ENCODE results near the gene VSTM5.
"Not testable (repeated sequence)": the region's sequence is repeated elsewhere in the genome, so short reads cannot be mapped to it uniquely, and the experiment has no call there.

VSTM5 gene

GRCh38 chr11:93796441-93797231, 53.8 kb downstream of the VSTM5 start:
- DNase-seq (ENCODE audit: low read depth in 2 of 2) = no peak

- no peak for DNase-seq (ENCODE audit: low read depth in 2 of 2)
These were observed 58.9 kb downstream of the VSTM5 start for GRCh38 chr11:93791493-93791892.

DNA sequence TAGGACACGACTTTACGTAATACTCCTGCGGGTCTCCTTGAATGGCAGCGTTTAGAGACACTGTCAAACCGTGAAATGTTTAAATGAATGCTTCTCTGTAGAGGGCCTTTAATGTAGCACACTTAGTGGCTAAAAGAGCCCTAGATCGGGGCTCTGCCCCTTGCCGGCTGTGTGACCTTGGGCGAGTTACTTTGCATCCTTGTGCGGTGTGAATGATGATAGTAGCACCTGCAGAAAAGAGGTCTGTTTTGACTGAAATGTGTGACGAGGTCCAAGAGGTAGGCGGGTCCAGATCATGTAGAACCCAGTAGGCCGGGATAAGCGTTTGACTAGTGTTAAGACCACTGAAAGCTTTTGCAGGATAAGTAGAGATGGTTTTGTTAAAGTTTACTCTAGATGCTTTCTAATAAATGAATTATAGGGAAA, 65.5 kb downstream of the VSTM5 start:
- DNase-seq (ENCODE audit: low read depth in 2 of 2) = peak in 1 of 2 donors; percentile 7

DNA sequence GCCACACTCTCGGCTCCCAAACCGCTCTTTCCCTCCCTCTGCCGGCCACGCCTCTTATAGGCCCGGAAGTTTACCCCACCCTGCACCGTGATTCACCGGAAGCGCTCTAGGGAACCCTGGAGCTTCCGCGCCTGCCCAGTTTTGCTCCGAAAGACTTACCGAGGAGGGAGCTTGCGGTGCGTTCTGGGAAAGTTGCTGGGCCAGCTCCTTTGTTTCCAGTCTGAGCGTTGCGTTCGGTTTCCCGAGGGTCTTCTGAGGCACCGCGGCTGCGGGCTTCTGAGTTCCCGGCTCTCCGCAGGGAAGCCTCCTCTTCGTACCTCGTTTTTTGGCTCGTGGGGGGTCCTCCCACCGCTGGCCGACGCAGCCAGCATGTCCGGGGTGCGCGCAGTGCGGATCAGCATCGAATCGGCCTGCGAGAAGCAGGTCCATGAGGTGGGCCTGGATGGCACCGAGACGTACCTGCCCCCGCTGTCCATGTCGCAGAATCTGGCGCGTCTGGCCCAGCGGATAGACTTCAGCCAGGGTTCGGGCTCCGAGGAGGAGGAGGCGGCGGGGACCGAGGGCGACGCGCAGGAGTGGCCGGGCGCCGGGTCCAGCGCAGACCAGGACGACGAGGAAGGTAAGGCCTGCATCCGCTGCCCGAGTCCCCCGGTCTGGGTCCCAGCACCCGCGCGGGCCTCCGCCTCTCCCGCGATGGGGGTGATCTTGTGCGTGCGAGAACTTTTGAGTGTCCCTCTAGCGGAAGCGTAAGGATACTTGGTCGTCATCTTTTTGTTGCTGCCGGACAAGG, 66.1 kb downstream of the VSTM5 start, which contains the start of gene MED17:
TSS of gene MED17 (plus strand) at position 138 of the 790 bp plus-strand sequence. CDS start at position 370, 232 bp downstream.
- DNase-seq (ENCODE audit: low read depth in 2 of 2) = peak; percentile 75 to 88

- DNase-seq (ENCODE audit: low read depth in 2 of 2) = no peak
These were observed 66.7 kb downstream of the VSTM5 start for GRCh38 chr11:93783765-93784144.

DNA sequence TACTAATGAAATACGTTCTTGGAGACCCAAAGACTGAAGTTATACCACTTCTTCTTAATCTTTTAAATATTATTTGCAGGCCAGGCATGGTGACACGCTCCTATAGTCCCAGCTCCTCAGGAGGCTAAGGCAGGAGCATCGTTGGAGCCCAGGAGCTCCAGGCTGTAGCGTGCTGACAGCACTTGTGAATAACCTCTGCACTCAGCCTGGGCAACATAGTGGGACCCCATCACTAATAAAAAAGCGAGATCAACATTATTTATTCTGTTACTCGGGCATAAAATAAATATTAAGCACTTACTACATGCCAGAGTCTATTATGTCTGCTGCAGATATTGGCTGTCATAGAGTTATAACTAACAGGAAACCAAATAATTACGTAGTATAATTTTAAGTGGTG, 67.1 kb downstream of the VSTM5 start:
- no peak for DNase-seq (ENCODE audit: low read depth in 2 of 2)

DNA sequence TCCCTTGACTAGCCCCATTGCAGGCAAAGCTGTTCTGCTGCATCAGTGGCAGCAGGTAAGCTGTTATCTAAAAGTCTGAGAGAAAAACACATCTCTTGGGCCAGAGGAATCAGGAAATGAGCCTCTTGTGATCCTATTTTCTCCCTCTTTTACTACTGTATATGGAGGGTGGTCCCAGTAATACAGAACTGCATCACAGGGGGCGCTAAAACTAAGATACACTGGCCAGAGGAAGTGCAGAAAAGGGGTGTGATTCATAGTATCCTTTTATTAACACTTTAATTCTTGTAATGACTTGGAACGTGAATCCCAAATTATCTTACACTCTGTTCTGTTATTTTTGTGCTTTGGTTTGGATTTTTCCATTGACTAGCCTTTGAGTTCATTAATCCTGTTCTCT, 75.1 kb downstream of the VSTM5 start:
- no peak for DNase-seq (ENCODE audit: low read depth in 2 of 2)

- DNase-seq (ENCODE audit: low read depth in 2 of 2) = not testable (repeated sequence)
These were observed 75.9 kb downstream of the VSTM5 start for GRCh38 chr11:93774560-93774959.

DNA sequence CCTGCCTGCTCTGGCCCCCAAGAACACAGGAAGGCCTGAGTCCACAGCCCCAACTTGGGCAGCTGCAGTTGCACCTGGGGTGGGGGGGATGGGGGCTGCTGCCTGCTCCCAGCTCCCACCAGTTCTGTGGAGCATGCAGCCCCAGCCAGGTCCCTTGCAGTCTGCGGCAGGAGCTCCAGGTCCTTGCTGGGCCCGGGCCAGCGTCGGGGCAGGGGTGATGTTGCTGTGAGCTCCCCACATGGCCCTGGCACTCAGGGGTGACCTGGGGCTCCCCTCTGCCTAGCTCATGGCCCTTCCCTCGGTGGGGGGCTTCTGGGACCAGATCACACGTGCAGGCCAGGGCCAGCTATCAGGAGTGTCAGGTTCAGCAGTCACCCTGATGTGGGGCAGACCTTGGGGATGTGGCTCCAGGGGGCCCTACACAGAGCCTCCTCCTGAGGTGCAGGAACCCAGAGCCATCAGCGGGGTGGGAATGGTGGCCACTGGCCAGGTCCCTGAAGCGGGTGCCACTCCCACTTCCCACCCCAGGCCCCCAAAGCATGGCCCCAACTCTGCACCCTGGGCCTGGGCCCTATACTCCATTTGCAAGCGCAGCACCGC, 76.7 kb downstream of the VSTM5 start:
- no peak for DNase-seq (ENCODE audit: low read depth in 2 of 2)

DNA sequence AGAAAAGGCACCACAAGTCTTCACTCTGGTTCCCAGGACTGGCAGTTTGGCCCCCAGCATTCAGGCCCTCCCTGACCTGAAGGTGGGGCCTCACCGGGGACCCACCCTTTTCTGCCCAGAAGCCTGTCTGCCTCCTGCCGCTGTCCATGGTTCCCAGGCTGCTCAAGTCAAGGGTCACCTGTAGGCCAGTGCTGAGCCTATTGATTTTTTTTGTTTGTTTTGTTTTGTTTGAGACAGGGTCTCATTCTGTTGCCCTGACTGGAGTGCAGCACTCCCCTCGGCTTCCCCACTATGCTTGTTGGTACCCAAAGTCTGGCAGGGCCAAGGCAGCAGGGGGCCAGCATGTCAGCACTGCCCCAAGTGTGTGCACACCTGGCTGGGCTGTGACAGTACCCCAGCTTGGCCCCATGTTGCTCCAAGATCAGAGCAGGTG, 77.4 kb downstream of the VSTM5 start:
- DNase-seq (ENCODE audit: low read depth in 2 of 2) = no peak

- DNase-seq (ENCODE audit: low read depth in 2 of 2) = no peak
These were observed 78.3 kb downstream of the VSTM5 start for GRCh38 chr11:93772123-93772522.

GRCh38 chr11:93770160-93770559, 80.3 kb downstream of the VSTM5 start:
- DNase-seq (ENCODE audit: low read depth in 2 of 2) = no peak
